HG03066 (cell line): ENCODE measurements around the gene NTRK3.

Experiments
- ATAC-seq: cut with Tn5 transposase; IDR thresholded peaks from one replicate; pipeline ENCODE4 v1.9.1; 2021; ENCODE audit warnings: low read depth; ENCODE audit not compliant: unreplicated experiment

The NTRK3 gene

DNA sequence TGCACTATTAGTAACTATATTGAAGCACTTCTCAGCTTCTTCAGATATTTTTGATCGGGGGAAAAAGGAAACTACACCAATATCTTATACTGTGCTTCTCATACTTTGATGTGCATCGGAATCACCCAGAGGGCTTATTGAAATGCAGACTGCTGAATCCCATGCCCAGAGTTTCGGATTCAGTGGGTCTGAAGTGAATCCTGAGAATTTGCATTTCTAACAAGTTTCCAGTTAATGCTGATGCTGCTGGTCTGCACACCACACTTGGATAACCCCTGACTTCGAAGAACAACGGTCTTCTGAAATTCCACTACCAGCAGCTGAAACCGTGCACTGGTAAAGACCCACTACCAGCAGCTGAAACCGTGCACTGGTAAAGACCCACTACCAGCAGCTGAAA is 243.9 kb downstream of the NTRK3 start:
- no peak for ATAC-seq

GRCh38 chr15:88012233-88012632 is 244.3 kb downstream of the NTRK3 start:
- ATAC-seq = no peak

DNA sequence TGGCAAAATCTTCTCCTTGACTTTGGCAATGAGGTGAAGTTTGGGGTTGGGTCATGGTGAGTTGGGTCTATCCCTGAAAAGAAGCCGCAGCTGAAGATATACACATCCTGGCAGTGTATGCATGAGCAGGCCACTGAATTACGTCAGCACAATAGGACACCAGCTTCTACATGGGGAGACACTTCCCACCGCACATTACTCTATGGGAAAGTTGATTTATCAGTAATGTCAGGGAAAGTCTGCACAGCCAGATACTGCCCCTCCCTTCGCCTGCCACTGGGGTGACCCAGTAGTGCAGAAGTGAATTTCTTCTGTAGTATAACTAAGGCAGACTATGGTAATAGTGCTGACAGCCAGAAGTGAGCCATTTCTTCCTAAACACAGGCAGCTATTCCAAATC is 245.0 kb downstream of the NTRK3 start:
- ATAC-seq = no peak

DNA sequence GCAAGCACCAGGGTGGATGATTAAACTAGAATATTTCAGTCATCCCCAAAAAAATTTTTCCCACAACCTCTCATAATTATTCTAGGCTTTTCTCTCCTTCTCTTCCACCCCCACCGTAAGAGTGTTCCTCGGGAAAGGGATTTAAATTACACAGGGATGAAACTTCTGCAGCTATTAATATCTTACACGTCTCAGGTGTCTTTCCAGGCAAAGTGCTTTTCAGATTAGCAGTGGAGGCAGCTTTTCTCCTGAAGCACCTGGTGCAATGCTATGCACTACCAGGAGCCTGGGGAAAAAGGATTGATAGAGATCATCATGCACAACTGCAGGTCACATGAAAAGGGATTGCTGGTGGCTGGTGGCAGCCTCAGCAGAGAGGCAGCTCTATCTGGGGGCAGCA is 250.4 kb downstream of the NTRK3 start:
- no peak for ATAC-seq

DNA sequence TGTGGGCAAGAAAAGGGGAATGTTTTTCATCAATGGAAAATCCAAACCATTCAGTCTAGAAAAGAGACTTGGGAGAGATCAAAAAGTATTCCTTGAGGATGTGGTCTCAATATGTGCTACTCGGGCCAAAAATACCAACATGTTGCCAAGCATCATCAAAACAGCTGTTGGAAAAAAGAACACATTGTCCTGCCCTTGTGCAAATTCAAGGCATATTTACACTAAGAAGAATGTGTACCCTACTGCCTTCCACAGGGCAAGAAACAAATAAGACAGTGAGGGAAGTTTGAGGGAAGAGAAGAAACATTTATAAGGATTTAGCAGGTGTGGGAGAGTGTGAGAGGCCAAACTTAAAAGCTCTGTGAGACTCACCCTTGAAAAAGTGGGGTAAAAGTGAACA is 252.1 kb downstream of the NTRK3 start:
- no peak for ATAC-seq

GRCh38 chr15:88003541-88004327 is 252.8 kb downstream of the NTRK3 start:
- no peak for ATAC-seq

DNA sequence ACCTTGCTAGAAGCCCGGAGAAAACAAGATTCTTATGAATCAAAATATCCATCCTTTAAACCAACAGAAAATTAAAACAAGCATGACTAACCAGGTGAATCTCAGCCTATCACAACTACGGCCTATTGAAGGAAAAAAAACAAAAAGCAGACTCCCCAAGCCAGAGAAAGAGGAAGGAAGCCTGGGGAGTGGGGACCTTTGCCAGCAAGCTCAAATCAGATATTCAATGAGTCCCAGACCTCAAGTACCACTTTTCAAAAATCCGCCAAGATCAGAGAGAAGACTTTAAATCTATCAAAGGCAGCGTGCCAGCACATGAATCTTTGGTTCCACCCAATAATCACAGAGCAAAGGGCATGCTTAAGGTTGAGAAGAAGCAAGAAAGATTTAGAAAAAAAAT is 253.8 kb downstream of the NTRK3 start:
- ATAC-seq = no peak

- no peak for ATAC-seq
Observed at GRCh38 chr15:87998630-87999029, 257.9 kb downstream of the NTRK3 start.

DNA sequence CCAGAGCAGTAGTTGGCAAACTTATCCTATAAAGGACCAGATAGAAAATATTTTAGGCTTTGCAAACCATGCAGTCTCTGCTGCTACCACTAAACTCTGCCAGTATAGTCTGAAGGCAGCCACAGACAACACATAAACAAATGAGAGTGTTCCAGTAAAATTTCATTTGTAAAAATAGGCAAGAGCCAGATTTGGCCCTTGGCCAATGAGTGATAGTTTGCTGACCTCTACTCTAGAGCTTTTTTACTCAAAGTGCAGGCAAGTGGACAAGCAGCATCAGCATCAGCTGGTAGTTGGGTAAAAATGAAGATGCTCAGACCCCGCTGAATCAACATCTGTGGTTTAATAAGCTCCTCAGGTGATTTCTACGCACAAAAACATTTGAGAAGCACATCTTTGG is 269.8 kb downstream of the NTRK3 start:
- no peak for ATAC-seq

DNA sequence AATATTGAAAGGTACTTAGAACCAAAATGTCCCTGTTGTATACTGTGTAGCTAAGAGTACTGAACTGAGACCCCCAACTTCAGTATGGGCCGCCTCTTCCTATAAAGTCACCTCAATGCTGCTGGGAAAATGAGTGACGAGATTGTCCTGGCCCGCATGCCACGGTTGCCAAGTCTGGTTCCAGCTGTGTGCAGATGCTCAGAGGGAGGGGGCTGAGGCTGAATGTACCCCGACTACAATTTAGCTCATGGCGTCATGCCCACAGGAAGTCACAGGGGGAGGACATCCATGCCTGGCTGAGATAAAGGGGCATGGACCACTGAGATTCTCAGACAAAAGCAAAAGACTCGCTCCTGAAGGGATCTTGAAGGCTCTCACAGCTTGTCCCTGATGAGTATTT is 271.1 kb downstream of the NTRK3 start:
- no peak for ATAC-seq

DNA sequence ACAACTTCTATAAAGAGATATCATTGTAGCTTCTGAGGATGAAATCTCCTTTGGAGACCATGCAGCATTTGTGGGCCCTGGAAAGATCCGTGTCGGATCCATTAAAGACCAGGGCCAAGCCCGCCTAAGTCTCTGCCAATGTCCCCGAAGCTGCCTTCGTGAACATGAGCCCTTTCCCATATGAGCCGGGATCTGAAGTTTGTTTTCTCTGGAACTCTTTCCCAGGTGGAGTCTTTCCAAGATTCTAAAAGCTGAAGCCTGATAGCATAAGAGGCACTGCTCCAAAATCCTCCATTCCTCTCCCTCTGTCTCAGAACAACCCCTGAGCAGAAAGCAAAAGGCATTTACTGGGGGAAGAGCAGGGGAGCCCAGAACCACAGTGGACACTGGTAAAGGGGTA is 274.6 kb downstream of the NTRK3 start:
- ATAC-seq = no peak

- ATAC-seq = no peak
Observed at GRCh38 chr15:87977907-87978306, 278.6 kb downstream of the NTRK3 start.

DNA sequence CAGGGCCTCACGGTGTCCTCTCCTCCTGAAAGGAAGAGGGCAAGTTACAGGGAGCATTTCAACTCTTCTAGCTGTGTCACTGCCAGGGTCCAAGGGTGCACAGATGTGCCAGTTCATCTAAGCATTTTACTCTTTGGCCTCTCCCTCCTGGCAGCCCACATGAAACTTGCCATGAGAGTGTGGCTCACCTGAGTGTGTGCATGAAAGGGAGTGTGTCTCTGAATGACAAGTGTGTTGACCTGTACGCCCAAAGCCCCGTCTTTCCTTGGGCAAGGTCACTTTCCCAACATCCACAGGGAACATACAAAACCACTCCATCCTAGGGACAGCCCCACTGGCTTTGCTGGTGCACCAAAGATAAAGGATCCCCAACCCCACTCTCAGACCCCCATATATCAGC is 280.0 kb downstream of the NTRK3 start:
- no peak for ATAC-seq

DNA sequence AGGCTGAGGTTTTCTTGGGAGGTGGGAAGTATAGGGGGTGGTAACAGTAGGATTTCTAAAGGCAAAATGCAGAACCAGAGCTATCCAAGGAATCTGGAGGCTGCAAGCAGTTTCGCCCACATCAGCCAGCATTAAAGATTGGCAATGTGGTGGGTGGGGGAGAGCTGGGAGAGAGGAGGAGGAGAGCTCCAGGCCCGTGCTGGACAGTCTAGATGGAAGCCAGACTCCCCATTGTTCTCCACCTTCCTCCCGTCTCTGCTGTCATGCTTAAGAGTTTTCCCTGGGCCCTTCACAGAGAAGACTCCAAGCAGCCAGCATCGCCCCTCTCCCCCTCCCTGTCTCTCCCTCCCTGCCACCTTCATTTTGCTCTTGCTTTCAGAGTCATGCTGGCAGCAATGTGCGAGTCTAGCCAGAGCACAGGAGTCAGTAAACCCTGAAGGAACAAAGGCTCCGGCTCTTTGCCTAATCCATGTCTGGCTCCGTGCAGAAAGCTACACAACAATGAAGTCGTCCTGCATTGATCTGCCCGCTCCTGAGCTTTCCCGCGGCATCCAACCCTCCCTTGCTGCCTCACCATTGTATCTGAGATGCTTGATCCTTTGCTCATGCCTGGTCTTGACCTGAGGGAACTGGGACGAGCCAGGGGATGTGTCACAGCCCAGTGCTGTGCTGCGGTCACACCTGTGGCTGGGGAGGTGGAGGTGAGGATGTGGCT is 282.9 kb downstream of the NTRK3 start:
- ATAC-seq = no peak

GRCh38 chr15:87971076-87971475 is 285.5 kb downstream of the NTRK3 start:
- no peak for ATAC-seq

DNA sequence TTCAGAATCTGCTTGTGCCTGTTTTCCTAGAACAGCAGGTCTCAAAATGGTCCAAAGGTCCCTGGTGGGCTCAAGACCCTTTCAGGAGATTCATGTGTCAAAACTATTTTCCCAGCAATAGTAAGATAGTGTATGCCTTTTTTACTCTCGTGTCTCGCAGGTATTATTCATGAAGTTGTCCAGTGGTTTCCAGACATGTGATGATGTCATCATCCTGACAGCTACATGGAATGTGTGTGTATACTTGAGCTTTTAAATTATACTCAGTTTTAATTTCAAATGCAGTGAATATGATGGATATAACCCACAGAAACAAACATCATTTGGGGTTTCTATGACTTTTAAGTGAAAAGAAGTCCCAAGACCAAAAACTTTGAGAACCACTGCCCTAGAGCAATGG is 288.6 kb downstream of the NTRK3 start:
- no peak for ATAC-seq

GRCh38 chr15:87965304-87965703 is 291.2 kb downstream of the NTRK3 start:
- no peak for ATAC-seq

DNA sequence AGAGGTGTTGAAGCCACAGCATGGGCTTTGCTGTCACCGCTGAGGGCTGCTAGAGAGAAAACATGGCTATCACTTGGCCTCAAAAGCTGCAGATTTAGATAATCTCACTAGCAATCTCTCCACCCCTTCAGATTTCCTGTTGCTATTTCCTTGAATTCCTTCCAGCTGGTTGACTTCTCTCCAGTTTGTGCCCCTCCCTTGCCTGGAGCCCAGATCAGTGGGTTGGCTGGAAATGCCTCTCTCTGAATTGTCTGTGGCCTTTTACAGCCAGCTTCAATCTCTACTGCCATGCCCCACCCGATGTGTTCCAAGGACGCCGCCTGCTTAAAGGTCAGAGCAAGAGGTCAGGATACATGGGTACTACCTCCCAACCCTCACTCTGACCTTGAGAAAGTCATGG is 294.1 kb downstream of the NTRK3 start:
- no peak for ATAC-seq

- no peak for ATAC-seq
Observed at GRCh38 chr15:87961851-87962420, 294.6 kb downstream of the NTRK3 start.

- no peak for ATAC-seq
Observed at GRCh38 chr15:87959662-87960061, 296.9 kb downstream of the NTRK3 start.

- no peak for ATAC-seq
Observed at GRCh38 chr15:87959080-87959479, 297.5 kb downstream of the NTRK3 start.
